Stimulated activated CD8-positive, alpha-beta memory T cell treated with anti-CD3 and anti-CD28 coated beads, Interleukin-15, amount 100 ng/mL, for 48 hours (primary cell): Measurements from ENCODE around the gene LRRC34.

Experiments
- DNase-seq, 2 donors: peaks; one replicate each; pipeline ENCODE4 v3.0.0-alpha.2; 2020; ENCODE audit warnings: low read depth in 2 of 2

Gene LRRC34

GRCh38 chr3:169813757-169814517 lies 1.2 kb upstream of the LRRC34 start:
- DNase-seq: peak; percentile 73 to 80

GRCh38 chr3:169813278-169813677 lies 574 bp upstream of the LRRC34 start:
- no peak for DNase-seq

- no peak for DNase-seq
These were observed 923 bp downstream of the LRRC34 start for GRCh38 chr3:169811631-169812331.

- no peak for DNase-seq
These were observed 3.4 kb downstream of the LRRC34 start for GRCh38 chr3:169809230-169809795.

- no peak for DNase-seq
These were observed 8.0 kb downstream of the LRRC34 start for GRCh38 chr3:169804681-169805080.

GRCh38 chr3:169792359-169792758 lies 20.3 kb downstream of the LRRC34 start:
- no peak for DNase-seq

GRCh38 chr3:169790687-169791429 lies 21.8 kb downstream of the LRRC34 start:
- DNase-seq: no peak

GRCh38 chr3:169790219-169790618 lies 22.5 kb downstream of the LRRC34 start:
- DNase-seq: no peak

- DNase-seq: no peak
These were observed 24.9 kb downstream of the LRRC34 start for GRCh38 chr3:169787791-169788190.

- no peak for DNase-seq
These were observed 25.6 kb downstream of the LRRC34 start for GRCh38 chr3:169787120-169787519.

GRCh38 chr3:169781209-169781855 lies 31.4 kb downstream of the LRRC34 start:
- no peak for DNase-seq

GRCh38 chr3:169780742-169781141 lies 32.0 kb downstream of the LRRC34 start:
- no peak for DNase-seq

GRCh38 chr3:169777822-169778221 lies 34.9 kb downstream of the LRRC34 start:
- no peak for DNase-seq

GRCh38 chr3:169774186-169774585 lies 38.5 kb downstream of the LRRC34 start:
- no peak for DNase-seq

GRCh38 chr3:169772897-169773816 lies 39.5 kb downstream of the LRRC34 start, which contains the start of gene MYNN:
MYNN (plus strand) TSS chr3:169773396; CDS start chr3:169774296, 900 bp downstream.
- peak; percentile 87 to 88 for DNase-seq

- peak; percentile 36 to 57 for DNase-seq
These were observed 40.3 kb downstream of the LRRC34 start for GRCh38 chr3:169772305-169772896.

- DNase-seq: peak; percentile 23 to 29
These were observed 41.0 kb downstream of the LRRC34 start for GRCh38 chr3:169771497-169772304.

GRCh38 chr3:169769287-169770181 lies 43.2 kb downstream of the LRRC34 start, which contains the start of gene ACTRT3:
ACTRT3 (minus strand) TSS chr3:169769561; CDS start chr3:169769520, 41 bp downstream.
- DNase-seq: peak; percentile 54 to 65
